Ectodermal cell (in vitro differentiated cells): ENCODE measurements around the gene PCED1A.

Experiments
- H3K27ac ChIP-seq: 2 replicates; pipeline ENCODE4 v1.7.0; 2013; ENCODE audit warnings: mild to moderate bottlenecking, low read depth, low read length; ENCODE audit not compliant: insufficient read depth, poor library complexity, severe bottlenecking
- H3K27me3 ChIP-seq: 2 replicates; pipeline ENCODE4 v1.7.0; 2013; ENCODE audit warnings: mild to moderate bottlenecking, low read length; ENCODE audit not compliant: insufficient read depth, control insufficient read depth, poor library complexity, severe bottlenecking
- H3K36me3 ChIP-seq: one replicate; pipeline ENCODE4 v1.7.0; 2013; ENCODE audit warnings: low read length; ENCODE audit not compliant: control insufficient read depth, insufficient read depth
- H3K4me1 ChIP-seq: one replicate; pipeline ENCODE4 v1.7.0; 2013; ENCODE audit warnings: low read length; ENCODE audit not compliant: control insufficient read depth, insufficient read depth
- H3K4me3 ChIP-seq: 2 replicates; pipeline ENCODE4 v1.7.0; 2013; ENCODE audit warnings: low read depth, low read length, control low read depth; ENCODE audit not compliant: insufficient read depth
- H3K9me3 ChIP-seq: 2 replicates; pipeline ENCODE4 v1.7.0; 2013; ENCODE audit warnings: mild to moderate bottlenecking, low read length, moderate library complexity; ENCODE audit not compliant: control insufficient read depth
- WGBS, 2 experiments: methylation state at CpG; one replicate each; pipeline ENCODE4 v1.1.7; 2013; ENCODE audit warnings: missing lambda C conversion rate in 2 of 2; 5-methylcytosine and 5-hydroxymethylcytosine counted together

PCED1A gene

DNA sequence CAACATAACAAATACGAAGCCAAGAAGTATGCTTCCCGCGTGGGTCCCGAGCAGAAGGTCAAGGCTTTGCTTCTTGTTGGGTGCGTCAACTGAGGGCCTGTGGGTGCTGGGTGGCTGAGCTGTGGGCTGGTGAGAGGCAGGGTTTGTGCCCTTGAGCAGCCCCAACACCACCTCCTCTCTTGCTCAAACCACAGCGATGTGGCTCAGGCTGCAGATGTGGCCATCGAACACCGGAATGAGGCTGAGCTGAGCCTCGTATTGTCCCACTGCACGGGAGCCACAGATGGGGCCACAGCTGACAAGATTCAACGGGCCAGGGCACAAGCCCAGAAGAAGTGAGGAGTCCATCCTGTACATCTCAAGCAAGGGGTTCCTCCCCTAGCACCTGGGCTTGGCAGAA, 25.8 kb upstream of the PCED1A start:
- Histone ChIP-seq H3K4me3 (no peak overlapping the region), H3K27me3 (peaks cover 9% of the 10 kb centered on the region), H3K36me3 (peaks cover 4% of the 10 kb centered on the region), H3K27ac (no peak overlapping the region), H3K9me3 (no peaks in the 10 kb centered on the region), H3K4me1 (peaks cover 8% of the 10 kb centered on the region)
- 95 to 97% methylated on average over 11 of the region's 11 CpGs for WGBS, 2 experiments

DNA sequence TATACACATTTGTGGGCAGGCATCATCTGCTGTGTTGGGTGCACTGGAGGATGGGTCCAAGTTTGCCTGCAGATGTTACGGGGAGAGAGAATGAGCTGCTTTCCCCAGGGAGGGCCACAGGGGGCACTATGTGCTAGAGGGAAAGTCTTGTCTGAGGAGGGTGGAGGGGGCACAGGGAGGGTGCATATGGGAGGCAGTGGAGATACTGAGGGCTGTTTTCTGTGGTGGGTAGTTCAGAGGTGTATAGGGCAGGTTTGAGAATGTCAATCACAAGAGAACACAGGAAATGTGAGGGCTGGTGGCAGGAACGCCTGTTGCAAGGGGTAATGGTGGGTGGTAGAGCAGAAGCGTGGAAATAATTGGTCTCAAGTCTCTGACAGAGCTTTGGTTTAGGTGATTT, 25.2 kb upstream of the PCED1A start:
- peaks cover 3% of the 10 kb centered on the region for H3K27me3 ChIP-seq
- WGBS, 2 experiments = 91 to 98% methylated on average over 3 of the region's 3 CpGs
- peaks cover 5% of the 10 kb centered on the region for H3K4me1 ChIP-seq
- H3K9me3 ChIP-seq = no peaks in the 10 kb centered on the region
- H3K27ac ChIP-seq = no peak overlapping the region
- no peak overlapping the region for H3K4me3 ChIP-seq
- H3K36me3 ChIP-seq = peaks cover 4% of the 10 kb centered on the region

DNA sequence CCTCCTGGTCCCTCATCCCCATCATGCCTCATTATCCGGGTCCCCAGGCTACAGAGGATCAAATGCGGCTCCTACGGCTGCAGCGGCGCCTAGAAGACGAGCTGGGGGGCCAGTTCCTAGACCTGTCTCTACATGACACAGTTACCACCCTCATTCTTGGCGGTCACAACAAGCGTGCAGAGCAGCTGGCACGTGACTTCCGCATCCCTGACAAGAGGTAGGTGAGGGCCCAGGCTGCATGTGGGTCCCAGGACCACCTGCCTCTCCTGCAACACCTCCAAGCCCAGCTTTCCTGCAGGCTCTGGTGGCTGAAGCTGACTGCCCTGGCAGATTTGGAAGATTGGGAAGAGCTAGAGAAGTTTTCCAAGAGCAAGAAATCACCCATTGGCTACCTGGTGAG, 24.6 kb upstream of the PCED1A start:
- Histone ChIP-seq H3K27ac (no peak overlapping the region), H3K36me3 (peaks cover 4% of the 10 kb centered on the region), H3K9me3 (no peaks in the 10 kb centered on the region), H3K4me3 (no peak overlapping the region), H3K27me3 (no peaks in the 10 kb centered on the region), H3K4me1 (no peaks in the 10 kb centered on the region)
- WGBS, 2 experiments = 94 to 96% methylated on average over 10 of the region's 10 CpGs

DNA sequence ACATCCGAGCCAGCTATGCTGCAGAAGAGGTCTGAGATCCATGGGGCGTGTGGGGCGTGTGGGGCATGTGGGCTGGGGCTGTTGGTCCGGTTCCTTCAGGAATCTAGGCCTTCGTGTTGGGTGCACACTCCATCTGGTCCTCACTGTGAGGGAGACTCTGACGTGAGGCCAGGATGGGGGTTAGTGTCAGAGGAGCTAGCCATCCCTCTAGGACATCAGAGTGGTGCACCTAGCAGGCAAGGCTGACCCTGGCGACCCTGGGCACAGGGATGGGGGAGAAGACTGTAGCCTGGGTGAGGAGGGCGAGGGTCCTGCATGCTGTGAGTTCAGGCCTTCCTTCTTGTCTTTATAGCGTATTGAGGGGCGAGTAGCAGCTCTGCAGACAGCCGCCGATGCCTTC, 24.2 kb upstream of the PCED1A start:
- H3K9me3 ChIP-seq = no peaks in the 10 kb centered on the region
- H3K4me3 ChIP-seq = no peak overlapping the region
- no peak overlapping the region for H3K27ac ChIP-seq
- 93 to 96% methylated on average over 12 of the region's 12 CpGs for WGBS, 2 experiments
- peaks cover 4% of the 10 kb centered on the region for H3K36me3 ChIP-seq
- H3K4me1 ChIP-seq = no peaks in the 10 kb centered on the region
- no peaks in the 10 kb centered on the region for H3K27me3 ChIP-seq

DNA sequence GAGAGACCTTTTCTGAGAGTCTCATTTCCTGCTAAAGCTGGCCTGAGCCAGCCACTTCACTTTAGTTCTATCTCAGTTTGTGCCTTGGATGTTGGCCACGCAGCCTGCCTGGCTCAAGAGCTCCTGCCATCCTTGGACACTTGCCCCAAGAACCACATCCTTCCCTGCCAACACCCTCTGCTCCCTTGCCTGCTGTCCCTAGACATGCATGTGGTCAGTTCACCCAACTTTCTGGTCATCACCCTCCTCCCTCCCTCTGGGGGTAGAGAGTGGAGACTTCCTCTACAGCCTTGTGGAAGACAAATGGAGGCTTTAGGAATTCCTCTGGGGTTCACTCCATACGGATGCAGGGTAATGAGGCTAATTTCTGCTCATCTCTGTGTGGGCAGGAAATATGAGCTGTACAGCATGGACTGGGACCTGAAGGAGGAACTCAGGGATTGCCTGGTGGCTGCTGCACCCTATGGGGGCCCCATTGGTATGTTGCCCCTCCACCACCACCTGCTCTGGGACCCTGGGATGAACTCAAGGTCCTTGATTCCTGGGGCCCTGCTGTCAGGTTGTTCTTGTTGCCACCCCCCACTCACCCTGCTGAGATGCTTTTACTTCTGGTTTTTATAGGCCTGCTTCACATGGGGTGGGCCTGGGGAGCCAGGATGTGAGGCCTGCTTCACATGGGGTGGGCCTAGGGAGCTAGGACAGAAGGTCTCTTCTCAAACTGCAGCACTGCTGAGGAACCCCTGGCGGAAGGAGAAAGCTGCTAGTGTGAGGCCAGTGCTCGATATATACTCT, 19.1 kb upstream of the PCED1A start:
- H3K36me3 ChIP-seq = no peaks in the 10 kb centered on the region
- no peaks in the 10 kb centered on the region for H3K27me3 ChIP-seq
- H3K4me3 ChIP-seq = no peak overlapping the region
- no peak overlapping the region for H3K27ac ChIP-seq
- WGBS, 2 experiments = 92 to 96% methylated on average over 4 of the region's 4 CpGs
- H3K9me3 ChIP-seq = no peaks in the 10 kb centered on the region
- H3K4me1 ChIP-seq = no peaks in the 10 kb centered on the region

DNA sequence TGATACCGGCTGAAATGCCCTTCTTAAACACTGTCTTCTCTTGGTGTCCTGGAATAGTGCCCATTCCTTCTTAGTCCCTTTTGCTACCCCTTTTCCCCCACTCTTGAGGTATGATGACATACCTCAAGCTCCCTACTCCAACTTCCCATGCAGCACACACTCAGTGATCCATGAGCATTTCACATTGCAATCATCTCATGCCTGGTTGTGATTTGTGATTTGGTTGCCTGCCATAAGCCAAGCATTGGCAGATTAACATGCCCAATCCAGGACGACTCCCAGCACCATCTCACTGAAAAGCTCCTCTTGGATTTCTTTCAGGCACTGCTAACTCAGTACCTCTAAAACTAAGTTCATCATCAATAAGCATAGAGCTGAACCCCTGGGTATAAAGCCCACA, 18.1 kb upstream of the PCED1A start:
- Histone ChIP-seq H3K36me3 (no peaks in the 10 kb centered on the region), H3K4me1 (no peaks in the 10 kb centered on the region), H3K9me3 (no peaks in the 10 kb centered on the region), H3K27me3 (no peaks in the 10 kb centered on the region), H3K27ac (no peak overlapping the region), H3K4me3 (no peak overlapping the region)
- WGBS, 2 experiments = 85 to 90% methylated on average over 2 of the region's 2 CpGs

DNA sequence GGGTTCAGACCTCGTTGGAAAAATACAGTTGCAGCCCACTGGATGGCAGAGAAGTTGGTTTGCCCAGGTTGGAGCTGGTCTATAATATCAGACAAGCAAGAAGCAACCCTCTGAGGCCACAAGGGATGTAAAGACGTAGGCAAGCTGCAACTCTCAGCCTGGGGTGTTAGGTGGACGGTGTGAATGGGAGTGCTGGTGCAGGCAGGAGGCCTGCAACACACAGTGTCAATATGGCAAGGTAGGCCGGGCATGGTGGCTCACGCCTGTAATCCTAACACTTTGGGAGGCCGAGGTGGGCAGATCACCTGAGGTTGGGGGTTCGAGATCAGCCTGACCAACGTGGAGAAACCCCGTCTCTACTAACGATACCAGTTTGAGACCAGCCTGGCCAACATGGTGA, 10.6 kb upstream of the PCED1A start:
- H3K27me3 ChIP-seq = no peaks in the 10 kb centered on the region
- no peaks in the 10 kb centered on the region for H3K9me3 ChIP-seq
- no peak overlapping the region for H3K27ac ChIP-seq
- no peak overlapping the region for H3K4me3 ChIP-seq
- 92 to 93% methylated on average over 10 of the region's 10 CpGs for WGBS, 2 experiments
- no peaks in the 10 kb centered on the region for H3K36me3 ChIP-seq
- H3K4me1 ChIP-seq = no peaks in the 10 kb centered on the region

DNA sequence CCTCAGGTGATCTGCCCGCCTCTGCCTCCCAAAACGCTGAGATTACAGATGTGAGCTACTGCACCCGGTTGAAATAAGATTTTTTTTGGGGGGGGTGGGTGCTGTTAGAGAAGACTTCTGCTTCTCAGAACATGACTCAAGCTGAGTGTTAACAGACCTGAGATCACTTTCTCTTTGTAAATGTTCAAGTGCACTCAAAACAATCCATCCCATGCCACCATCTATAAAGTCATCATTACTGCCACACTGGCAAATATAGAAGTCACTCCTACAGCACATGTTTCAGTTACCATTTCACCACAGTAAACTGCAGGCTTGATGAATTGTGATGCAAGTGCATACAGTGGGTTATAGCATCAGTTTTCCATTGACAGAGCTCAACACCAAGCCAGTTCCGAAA, 9.1 kb upstream of the PCED1A start:
- H3K27me3 ChIP-seq = no peaks in the 10 kb centered on the region
- H3K36me3 ChIP-seq = no peaks in the 10 kb centered on the region
- 87 to 94% methylated on average over 4 of the region's 4 CpGs for WGBS, 2 experiments
- no peak overlapping the region for H3K4me3 ChIP-seq
- H3K27ac ChIP-seq = no peak overlapping the region
- no peaks in the 10 kb centered on the region for H3K9me3 ChIP-seq
- H3K4me1 ChIP-seq = no peaks in the 10 kb centered on the region

DNA sequence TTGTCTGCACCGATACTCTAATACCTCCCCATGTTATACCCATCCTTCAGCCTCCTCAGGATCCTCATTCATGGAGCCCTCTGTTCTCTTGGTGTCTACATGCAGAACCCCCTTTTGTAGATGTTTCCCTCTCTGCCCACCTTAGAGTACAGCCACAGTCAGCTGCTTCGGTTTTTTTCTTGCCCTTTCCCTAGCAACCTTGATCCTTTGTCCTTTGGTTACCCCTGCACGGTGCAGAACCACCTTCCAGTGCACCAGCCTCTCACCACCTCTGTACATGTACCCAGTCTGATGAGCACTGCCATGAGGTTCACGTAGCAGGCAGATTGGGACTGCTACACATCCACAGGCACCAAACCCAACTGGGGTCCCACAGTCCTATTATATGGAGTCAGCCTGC, 7.3 kb upstream of the PCED1A start:
- 89 to 91% methylated on average over 4 of the region's 4 CpGs for WGBS, 2 experiments
- no peaks in the 10 kb centered on the region for H3K4me1 ChIP-seq
- H3K4me3 ChIP-seq = no peak overlapping the region

DNA sequence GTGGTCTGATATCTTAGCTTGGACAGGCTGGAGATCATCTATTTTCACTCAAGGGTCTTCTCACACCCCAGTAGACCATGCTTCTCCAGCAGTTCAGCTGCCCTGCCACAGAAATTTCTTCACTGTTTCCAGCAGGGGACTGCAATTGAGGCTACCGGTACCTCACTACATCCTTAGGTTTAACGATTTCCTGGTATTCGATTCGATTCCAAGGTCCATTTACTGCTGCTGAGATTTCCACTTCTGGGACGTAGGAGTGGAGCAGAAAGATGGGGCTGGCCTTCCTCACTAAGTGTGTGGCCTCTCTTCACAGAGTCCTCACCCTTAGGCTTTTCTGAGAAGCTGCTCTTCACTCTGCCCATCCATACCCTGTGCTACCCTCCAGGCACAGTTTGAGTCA, 6.2 kb upstream of the PCED1A start:
- Histone ChIP-seq H3K27me3 (no peaks in the 10 kb centered on the region), H3K4me1 (no peaks in the 10 kb centered on the region), H3K4me3 (no peak overlapping the region), H3K9me3 (no peaks in the 10 kb centered on the region), H3K36me3 (no peaks in the 10 kb centered on the region), H3K27ac (no peak overlapping the region)
- 92 to 94% methylated on average over 5 of the region's 5 CpGs for WGBS, 2 experiments

More for the DNA sequence above, 7.3 kb upstream of the PCED1A start:
- no peaks in the 10 kb centered on the region for H3K9me3 ChIP-seq
- H3K27ac ChIP-seq = no peak overlapping the region
- no peaks in the 10 kb centered on the region for H3K27me3 ChIP-seq
- H3K36me3 ChIP-seq = no peaks in the 10 kb centered on the region
